Peyer's patch (tissue), 4 donors: ENCODE data around the gene ACADSB. TPM values are rescaled to one million over a fixed set of nuclear protein-coding genes. Genes with fewer than 3 reads are reported as not detected.

Experiments
- DNase-seq, 3 donors: peaks; one replicate each; pipeline ENCODE4 v3.0.0-alpha.2; 2017 to 2019
- H3K27ac ChIP-seq, 4 donors: fragments of 200-600 bp; sonication (generic); one replicate each; pipeline ENCODE4 v1.5.1; 2016 to 2019
- H3K27me3 ChIP-seq, 2 donors: fragments of 200-600 bp; sonication (generic); one replicate each; pipeline ENCODE4 v1.5.1; 2019
- H3K36me3 ChIP-seq, 3 donors: fragments of 200-600 bp; sonication (generic); one replicate each; pipeline ENCODE4 v1.5.1; 2016 to 2019
- H3K4me1 ChIP-seq, 4 donors: fragments of 200-600 bp; sonication (generic); one replicate each; pipeline ENCODE4 v1.5.1; 2016 to 2019
- H3K4me3 ChIP-seq, 4 donors: fragments of 200-600 bp; sonication (generic); 1 replicate in 3 of 4; 2 replicates in 1 of 4; pipeline ENCODE4 v1.5.1; 2016 to 2019; ENCODE audit warnings: mild to moderate bottlenecking in 1 of 4
- H3K9me3 ChIP-seq, 4 donors: fragments of 200-600 bp; sonication (generic); one replicate each; pipeline ENCODE4 v1.5.1; 2016 to 2019; ENCODE audit warnings: mild to moderate bottlenecking in 1 of 4
- CTCF ChIP-seq, 6 experiments: fragments of 450-650 bp in 4 of 6; fragments of 200-600 bp in 2 of 6; sonication (generic) in 1 of 6; IDR thresholded peaks; one replicate each; pipeline ENCODE4 v1.5.1; 2017 to 2019; ENCODE audit warnings: antibody characterized with exemption in 6 of 6, mild to moderate bottlenecking in 3 of 6, moderate library complexity in 1 of 6
- POLR2A ChIP-seq, 2 donors: fragments of 450-650 bp; IDR thresholded peaks; one replicate each; pipeline ENCODE4 v1.5.1; 2017; ENCODE audit warnings: antibody characterized with exemption in 2 of 2, mild to moderate bottlenecking in 2 of 2, moderate library complexity in 2 of 2
- total RNA-seq, 4 donors: library from RNA; depleted of rRNA; stranded (reverse); fragments of >200 nt; gene quantifications; one replicate each; pipeline ENCODE4 v1.1.0, GENCODE V29; 2016

ACADSB gene
- total RNA-seq, 4 donors from 2014 or later, result 9.1 to 14.2 (median 10.2) TPM

- DNase-seq, result no peak
- peaks cover 0 to 7% (median 0%) of the 10 kb centered on the region in 3 donors for H3K36me3 ChIP-seq
- no peaks in the 10 kb centered on the region for H3K27me3 ChIP-seq
- no peak overlapping the region for H3K4me3 ChIP-seq
- H3K4me1 ChIP-seq, result peaks cover 0 to 10% (median 0%) of the 10 kb centered on the region in 4 donors
- H3K27ac ChIP-seq, result no peak overlapping the region
- no peaks in the 10 kb centered on the region for H3K9me3 ChIP-seq
- TF ChIP-seq POLR2A (IDR thresholded peaks at IDR 0.05) (no peak), CTCF (IDR thresholded peaks at IDR 0.05) (no peak)
These were observed 7.4 kb upstream of the ACADSB start for GRCh38 chr10:123001370-123001769.

GRCh38 chr10:123004298-123004697, 4.5 kb upstream of the ACADSB start:
- Histone ChIP-seq H3K27me3 (no peaks in the 10 kb centered on the region), H3K36me3 (no peaks in the 10 kb centered on the region), H3K4me1 (peaks cover 0 to 23% (median 3%) of the 10 kb centered on the region in 4 donors), H3K9me3 (no peaks in the 10 kb centered on the region), H3K27ac (no peak overlapping the region), H3K4me3 (no peak overlapping the region)
- TF ChIP-seq CTCF (IDR thresholded peaks at IDR 0.05), result no peak
- no peak for TF ChIP-seq POLR2A (IDR thresholded peaks at IDR 0.05)
- no peak for DNase-seq

GRCh38 chr10:123007558-123008354, 1.1 kb upstream of the ACADSB start:
- TF ChIP-seq CTCF (IDR thresholded peaks at IDR 0.05), result no peak
- TF ChIP-seq POLR2A (IDR thresholded peaks at IDR 0.05), result no peak
- Histone ChIP-seq H3K27ac (peak overlapping the region; percentile 88 to 97 (median 92)), H3K36me3 (no peaks in the 10 kb centered on the region), H3K9me3 (no peaks in the 10 kb centered on the region), H3K4me1 (peaks cover 0 to 26% (median 3%) of the 10 kb centered on the region in 4 donors), H3K27me3 (no peaks in the 10 kb centered on the region), H3K4me3 (peak overlapping the region; percentile 80 to 95 (median 88))
- peak in 2 of 3 donors; percentile 61 to 67 for DNase-seq

- no peak for TF ChIP-seq POLR2A (IDR thresholded peaks at IDR 0.05)
- no peak for TF ChIP-seq CTCF (IDR thresholded peaks at IDR 0.05)
- peaks cover 0 to 26% (median 3%) of the 10 kb centered on the region in 4 donors for H3K4me1 ChIP-seq
These were observed 457 bp downstream of the ACADSB start for GRCh38 chr10:123009105-123009820.

GRCh38 chr10:123011987-123012386, 3.2 kb downstream of the ACADSB start:
- TF ChIP-seq CTCF (IDR thresholded peaks at IDR 0.05), result no peak
- TF ChIP-seq POLR2A (IDR thresholded peaks at IDR 0.05), result no peak
- no peak overlapping the region for H3K4me3 ChIP-seq
- H3K27me3 ChIP-seq, result no peaks in the 10 kb centered on the region
- DNase-seq, result no peak
- no peaks in the 10 kb centered on the region for H3K9me3 ChIP-seq
- no peak overlapping the region for H3K27ac ChIP-seq
- no peaks in the 10 kb centered on the region for H3K36me3 ChIP-seq
- peaks cover 0 to 13% (median 2%) of the 10 kb centered on the region in 4 donors for H3K4me1 ChIP-seq

More at GRCh38 chr10:123009105-123009820, 457 bp downstream of the ACADSB start:
- DNase-seq, result peak; percentile 21 to 64 (median 60)
- Histone ChIP-seq H3K9me3 (no peaks in the 10 kb centered on the region), H3K27ac (peak overlapping the region; percentile 74 to 97 (median 89)), H3K4me3 (peak overlapping the region; percentile 80 to 95 (median 88)), H3K27me3 (no peaks in the 10 kb centered on the region), H3K36me3 (no peaks in the 10 kb centered on the region)
